HG03575 (cell line): ENCODE measurements around the gene TPCN2.
A peak's percentile ranks its signal among the peaks of the same experiment; 100 is the strongest.

Source experiments
- ATAC-seq: cut with Tn5 transposase; IDR thresholded peaks from one replicate; pipeline ENCODE4 v1.9.1; 2021; ENCODE audit not compliant: unreplicated experiment, insufficient number of reproducible peaks, low FRiP score; ENCODE audit errors: extremely low read depth

The TPCN2 gene

GRCh38 chr11:69165775-69166174 is 117.0 kb downstream of the TPCN2 start:
- ATAC-seq: no peak

- peak; percentile 86 for ATAC-seq
These were observed 117.7 kb downstream of the TPCN2 start for GRCh38 chr11:69166218-69167115.

- ATAC-seq: no peak
These were observed 118.6 kb downstream of the TPCN2 start for GRCh38 chr11:69167130-69167915.

- no peak for ATAC-seq
These were observed 119.4 kb downstream of the TPCN2 start for GRCh38 chr11:69167916-69168691.

GRCh38 chr11:69169479-69169878 is 120.7 kb downstream of the TPCN2 start:
- no peak for ATAC-seq

GRCh38 chr11:69170704-69171103 is 122.0 kb downstream of the TPCN2 start:
- no peak for ATAC-seq

GRCh38 chr11:69171476-69172240 is 122.9 kb downstream of the TPCN2 start:
- no peak for ATAC-seq

- ATAC-seq: no peak
These were observed 123.9 kb downstream of the TPCN2 start for GRCh38 chr11:69172674-69173073.

- ATAC-seq: no peak
These were observed 124.6 kb downstream of the TPCN2 start for GRCh38 chr11:69173331-69173730.

GRCh38 chr11:69173925-69174581 is 125.3 kb downstream of the TPCN2 start:
- ATAC-seq: no peak

GRCh38 chr11:69174841-69175240 is 126.1 kb downstream of the TPCN2 start:
- no peak for ATAC-seq

GRCh38 chr11:69178819-69179482 is 130.2 kb downstream of the TPCN2 start:
- ATAC-seq: no peak

- no peak for ATAC-seq
These were observed 131.5 kb downstream of the TPCN2 start for GRCh38 chr11:69180226-69180625.

- no peak for ATAC-seq
These were observed 132.0 kb downstream of the TPCN2 start for GRCh38 chr11:69180726-69181125.

GRCh38 chr11:69183613-69184012 is 134.9 kb downstream of the TPCN2 start:
- no peak for ATAC-seq
